Naive B cell (primary cell): Measurements from ENCODE around the gene ZIC4. TPM values are rescaled to one million over a fixed set of nuclear protein-coding genes. Genes with fewer than 3 reads are reported as not detected.

Source experiments
- ATAC-seq, 2 donors: fragments of 150-1000 bp; cut with Tn5 transposase; 2 replicates each; pipeline ENCODE4 v1.10.0; 2021; ENCODE audit warnings: low read depth in 2 of 2, mild to moderate bottlenecking in 2 of 2, moderate library complexity in 2 of 2
- DNase-seq: peaks from one replicate; pipeline ENCODE4 v3.0.0; 2022
- H3K27ac Mint-ChIP-seq, 6 donors: one replicate each; pipeline ENCODE4 v1.8.0; 2020 to 2022; ENCODE audit warnings: mild to moderate bottlenecking in 6 of 6, mixed read lengths in 6 of 6, moderate library complexity in 5 of 6, inconsistent platforms in 2 of 6
- H3K27me3 Mint-ChIP-seq, 3 donors: one replicate each; pipeline ENCODE4 v1.8.0; 2021 to 2022; ENCODE audit warnings: mixed read lengths in 3 of 3, mild to moderate bottlenecking in 1 of 3
- H3K36me3 Mint-ChIP-seq, 2 donors: one replicate each; pipeline ENCODE4 v1.8.0; 2020 to 2022; ENCODE audit warnings: mixed read lengths in 2 of 2, inconsistent platforms in 1 of 2, mild to moderate bottlenecking in 1 of 2
- H3K4me1 Mint-ChIP-seq, 3 donors: one replicate each; pipeline ENCODE4 v1.8.0; 2020 to 2022; ENCODE audit warnings: mixed read lengths in 3 of 3, inconsistent platforms in 1 of 3, mild to moderate bottlenecking in 1 of 3, moderate library complexity in 1 of 3
- H3K4me3 Mint-ChIP-seq, 8 donors: one replicate each; pipeline ENCODE4 v1.8.0; 2020 to 2022; ENCODE audit warnings: mild to moderate bottlenecking in 8 of 8, mixed read lengths in 8 of 8, moderate library complexity in 8 of 8, inconsistent platforms in 2 of 8
- H3K9me3 Mint-ChIP-seq, 7 donors: one replicate each; pipeline ENCODE4 v1.8.0; 2020 to 2022; ENCODE audit warnings: mixed read lengths in 7 of 7, mild to moderate bottlenecking in 5 of 7, inconsistent platforms in 2 of 7, moderate library complexity in 1 of 7
- polyA plus RNA-seq, 6 donors: library from polyadenylated mRNA; unstranded; fragments of 300-500 nt; fragmentation: Illumina TruSeq; gene quantifications; one replicate each; pipeline ENCODE4 v1.2.3, GENCODE V29; 2021; ENCODE audit warnings: low read depth in 6 of 6

The ZIC4 gene
- polyA plus RNA-seq, 6 donors from 2014 or later: not detected

DNA sequence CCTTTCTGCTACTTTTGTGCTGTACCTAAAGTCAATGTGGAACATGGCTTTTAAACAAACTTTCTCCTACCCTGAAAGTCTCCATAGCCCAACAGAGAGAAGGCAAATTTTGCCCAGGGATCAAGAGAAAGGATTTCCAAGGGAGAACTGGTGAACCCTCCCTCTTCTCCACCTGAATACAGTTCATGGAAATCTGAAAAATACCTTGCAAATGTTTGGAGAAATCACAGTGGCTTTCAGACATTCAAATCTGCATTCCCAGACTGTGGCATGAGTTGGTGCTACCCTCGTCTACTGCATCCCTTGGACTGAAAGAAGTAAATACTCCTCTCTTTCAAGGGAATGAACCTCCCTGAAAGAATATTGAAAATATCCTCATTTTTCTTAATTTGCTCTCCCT is 38.7 kb downstream of the ZIC4 start:
- Mint-ChIP-seq H3K36me3 (peaks cover 11 to 12% of the 10 kb centered on the region in 2 donors), H3K27ac (no peak overlapping the region), H3K9me3 (peaks cover 5 to 39% (median 6%) of the 10 kb centered on the region in 7 donors), H3K27me3 (peaks cover 27 to 67% (median 65%) of the 10 kb centered on the region in 3 donors), H3K4me3 (no peak overlapping the region), H3K4me1 (no peaks in the 10 kb centered on the region)
- DNase-seq (no peak), ATAC-seq (no peak)

DNA sequence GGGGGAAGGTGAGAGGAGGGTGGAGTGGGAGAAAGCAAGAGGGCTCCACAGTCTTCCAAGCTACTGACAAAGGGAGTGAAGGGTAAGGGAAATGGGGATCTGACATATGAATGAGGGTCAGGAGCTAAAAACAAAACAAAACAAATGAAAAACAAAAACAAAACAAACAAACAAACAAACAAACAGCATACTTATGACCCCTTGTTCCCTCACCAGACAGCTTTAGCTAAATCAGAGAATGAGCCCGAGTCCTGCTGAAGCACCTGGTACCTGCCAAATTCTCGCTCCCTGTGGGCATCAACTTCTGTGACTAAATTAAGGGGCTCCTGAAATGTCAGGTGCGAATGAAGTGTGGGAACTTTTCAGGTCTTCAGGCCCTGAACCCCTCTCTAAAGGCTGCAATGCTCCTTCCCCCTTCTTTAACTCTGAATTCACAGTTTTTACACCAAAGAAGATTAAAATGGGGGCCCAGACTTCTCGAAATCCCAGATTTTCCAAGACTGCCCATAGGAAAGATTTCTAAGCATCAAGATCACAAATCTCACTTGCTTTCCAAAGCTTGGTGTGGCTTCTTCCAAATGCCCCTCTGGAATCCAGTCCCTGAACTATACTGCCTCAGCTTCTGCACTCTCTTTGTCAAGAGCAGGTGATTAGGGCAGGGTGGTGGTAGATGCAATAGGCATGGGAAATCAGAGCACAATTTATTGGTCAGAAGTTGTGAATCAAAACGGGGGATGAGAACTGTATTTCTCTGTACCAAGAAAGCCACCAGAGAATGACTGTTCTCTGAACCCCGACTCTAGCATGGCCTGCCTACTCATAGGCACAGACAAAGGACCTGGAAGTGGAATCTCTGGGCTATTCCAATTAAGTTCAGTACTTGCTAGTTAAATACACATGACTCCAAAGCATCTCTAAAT is 40.9 kb downstream of the ZIC4 start:
- peaks cover 0 to 29% (median 5%) of the 10 kb centered on the region in 7 donors for H3K9me3 Mint-ChIP-seq
- DNase-seq: no peak
- H3K4me1 Mint-ChIP-seq: no peaks in the 10 kb centered on the region
- peaks cover 34 to 60% (median 57%) of the 10 kb centered on the region in 3 donors for H3K27me3 Mint-ChIP-seq
- no peak overlapping the region for H3K4me3 Mint-ChIP-seq
- no peak overlapping the region for H3K27ac Mint-ChIP-seq
- no peak for ATAC-seq
- H3K36me3 Mint-ChIP-seq: peaks cover 11 to 12% of the 10 kb centered on the region in 2 donors

DNA sequence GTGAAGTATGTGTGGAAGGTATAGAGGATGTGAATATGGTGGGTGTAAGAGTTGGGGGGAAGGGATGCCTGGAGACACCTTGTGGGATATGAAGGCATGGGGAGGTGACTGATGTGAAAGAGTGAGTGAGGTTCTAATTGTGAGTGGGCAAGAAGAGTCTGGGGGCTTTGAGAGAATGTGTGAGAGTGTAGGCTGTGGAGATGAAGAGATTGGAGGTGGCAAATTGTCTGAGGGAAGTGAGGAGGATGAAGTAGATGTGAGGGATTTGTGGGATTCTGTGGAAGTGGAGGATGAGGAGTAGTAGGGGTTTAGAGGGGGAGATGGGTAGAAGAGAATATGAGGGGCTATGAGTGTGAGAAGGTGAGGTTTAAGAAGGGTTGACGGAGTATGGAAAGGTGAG is 41.6 kb downstream of the ZIC4 start:
- no peak overlapping the region for H3K27ac Mint-ChIP-seq
- peaks cover 0 to 27% (median 6%) of the 10 kb centered on the region in 7 donors for H3K9me3 Mint-ChIP-seq
- no peak for DNase-seq
- H3K36me3 Mint-ChIP-seq: peaks cover 5 to 12% of the 10 kb centered on the region in 2 donors
- no peaks in the 10 kb centered on the region for H3K4me1 Mint-ChIP-seq
- no peak for ATAC-seq
- no peak overlapping the region for H3K4me3 Mint-ChIP-seq
- H3K27me3 Mint-ChIP-seq: peaks cover 41 to 60% (median 57%) of the 10 kb centered on the region in 3 donors

- Mint-ChIP-seq H3K4me1 (no peaks in the 10 kb centered on the region), H3K27me3 (peaks cover 53 to 66% (median 62%) of the 10 kb centered on the region in 3 donors), H3K36me3 (peaks cover 7 to 19% of the 10 kb centered on the region in 2 donors), H3K27ac (no peak overlapping the region), H3K4me3 (no peak overlapping the region), H3K9me3 (peaks cover 3 to 24% (median 9%) of the 10 kb centered on the region in 7 donors)
- no peak for ATAC-seq
- DNase-seq: no peak
These were observed 44.6 kb downstream of the ZIC4 start for GRCh38 chr3:147361454-147362420.

GRCh38 chr3:147360646-147361453 is 45.5 kb downstream of the ZIC4 start:
- Mint-ChIP-seq H3K36me3 (peaks cover 7 to 19% of the 10 kb centered on the region in 2 donors), H3K4me3 (no peak overlapping the region), H3K4me1 (no peaks in the 10 kb centered on the region), H3K27ac (no peak overlapping the region), H3K27me3 (peaks cover 62 to 75% (median 71%) of the 10 kb centered on the region in 3 donors), H3K9me3 (peaks cover 3 to 24% (median 9%) of the 10 kb centered on the region in 7 donors)
- DNase-seq (no peak), ATAC-seq (no peak)

DNA sequence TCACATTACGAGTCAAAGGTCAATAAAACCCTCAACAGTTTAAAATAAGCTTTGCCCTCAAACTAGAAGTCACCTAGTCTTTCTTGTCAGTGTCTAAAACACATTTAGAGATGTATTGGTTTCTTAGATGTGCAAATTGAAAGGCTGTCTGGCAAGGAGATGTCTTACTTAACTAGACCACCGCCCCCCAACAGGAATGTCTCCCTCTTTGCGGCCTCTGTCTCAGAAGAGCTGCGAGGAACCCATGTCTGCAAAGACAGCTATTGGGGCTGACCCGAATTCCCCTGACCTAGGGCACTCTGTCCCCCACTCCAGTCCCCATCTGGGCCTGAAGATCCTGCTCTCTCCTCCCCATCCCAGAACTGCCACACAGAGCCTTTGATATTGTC is 46.3 kb downstream of the ZIC4 start:
- Mint-ChIP-seq H3K4me1 (no peaks in the 10 kb centered on the region), H3K27me3 (peaks cover 67 to 74% (median 74%) of the 10 kb centered on the region in 3 donors), H3K27ac (no peak overlapping the region), H3K9me3 (peaks cover 3 to 24% (median 8%) of the 10 kb centered on the region in 7 donors), H3K36me3 (peaks cover 7 to 16% of the 10 kb centered on the region in 2 donors), H3K4me3 (no peak overlapping the region)
- DNase-seq (no peak), ATAC-seq (no peak)

DNA sequence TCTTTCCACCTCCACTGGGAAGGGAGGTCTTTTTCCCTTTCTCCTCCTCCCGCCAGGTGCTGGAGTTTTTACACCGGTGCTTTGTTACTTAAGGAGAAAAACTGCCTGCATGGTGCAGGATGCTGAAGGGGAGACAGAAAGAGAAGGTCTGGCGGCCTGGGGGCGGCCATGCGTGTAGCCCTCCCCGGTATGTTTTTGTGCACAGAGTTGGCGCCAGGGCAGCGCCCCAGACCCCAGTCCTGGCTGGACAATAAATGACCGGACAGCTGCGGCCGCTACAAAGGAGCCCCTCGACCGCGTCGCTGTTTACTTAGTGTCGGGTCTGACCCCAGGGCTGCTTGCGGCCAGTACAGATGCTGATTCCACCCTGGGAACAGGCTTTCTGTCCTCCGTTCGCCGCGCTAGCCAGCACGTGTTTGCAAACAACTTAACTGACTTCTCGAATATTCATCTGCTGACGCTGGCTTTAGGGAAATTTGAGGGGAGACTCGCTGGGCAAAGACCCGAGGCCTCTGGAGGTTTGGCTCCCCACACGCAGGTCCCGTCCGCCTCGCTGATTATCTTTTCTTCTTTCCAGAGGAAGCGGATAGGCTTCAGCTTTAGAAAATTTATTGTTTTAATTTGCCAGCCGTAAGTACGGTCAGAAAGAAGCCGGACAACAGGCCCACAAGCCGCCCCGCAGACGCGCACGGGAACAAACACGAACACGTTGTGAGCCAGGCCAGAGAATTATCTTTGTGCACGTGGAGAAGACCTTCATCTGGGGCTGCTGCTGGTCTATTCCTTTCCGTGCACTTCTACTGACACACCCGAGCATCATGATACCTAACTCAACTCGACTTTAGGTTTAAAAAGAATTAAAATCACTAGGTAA is 46.9 kb downstream of the ZIC4 start:
- no peak for DNase-seq
- Mint-ChIP-seq H3K27me3 (peaks cover 64 to 74% (median 73%) of the 10 kb centered on the region in 3 donors), H3K9me3 (peaks cover 2 to 22% (median 5%) of the 10 kb centered on the region in 7 donors), H3K27ac (no peak overlapping the region), H3K4me1 (no peaks in the 10 kb centered on the region), H3K4me3 (no peak overlapping the region), H3K36me3 (peaks cover 7 to 10% of the 10 kb centered on the region in 2 donors)
- no peak for ATAC-seq

DNA sequence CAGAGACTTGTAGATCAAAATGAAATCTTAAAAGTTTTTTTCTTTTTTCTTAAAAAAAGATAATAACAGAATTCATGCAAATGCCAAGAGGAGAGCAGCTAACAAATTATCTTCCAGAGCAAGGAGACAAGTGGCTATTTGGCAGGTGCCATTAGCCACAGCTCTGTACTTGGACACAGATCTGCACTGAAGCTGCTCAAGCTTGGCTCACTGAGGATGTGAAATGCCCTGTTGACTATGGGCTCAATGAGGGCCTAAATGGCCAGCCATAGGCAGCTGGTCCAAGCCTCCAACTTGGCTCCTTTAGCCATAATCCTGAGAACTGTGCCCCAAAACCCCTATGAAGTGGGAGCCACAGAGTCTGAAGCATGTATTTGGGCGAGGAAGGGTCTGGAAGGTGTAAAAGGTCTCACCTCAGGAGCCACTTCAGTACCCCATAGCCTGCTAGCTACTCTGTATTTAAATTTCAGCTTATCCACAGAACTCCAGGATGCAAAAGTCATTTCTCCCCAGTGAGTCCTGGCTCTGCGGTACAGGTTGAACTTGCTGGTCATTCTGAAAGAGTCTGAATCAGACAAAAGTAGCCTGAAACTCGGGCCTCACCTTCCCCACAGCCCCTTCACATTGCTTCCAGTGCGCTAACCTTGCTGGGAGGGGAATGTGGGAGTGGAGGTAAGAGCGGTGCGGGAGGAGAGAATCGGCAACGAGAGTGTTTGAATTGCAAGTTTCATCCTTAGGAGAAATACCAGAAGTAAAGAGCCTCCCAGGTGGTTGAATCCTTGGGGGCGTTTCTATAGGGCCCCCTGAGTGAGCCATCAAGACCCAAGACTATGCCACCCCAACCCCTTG is 48.0 kb downstream of the ZIC4 start:
- no peak overlapping the region for H3K27ac Mint-ChIP-seq
- H3K36me3 Mint-ChIP-seq: peaks cover 7% of the 10 kb centered on the region in 2 donors
- peaks cover 0 to 25% (median 5%) of the 10 kb centered on the region in 7 donors for H3K9me3 Mint-ChIP-seq
- peaks cover 65 to 77% (median 74%) of the 10 kb centered on the region in 3 donors for H3K27me3 Mint-ChIP-seq
- no peaks in the 10 kb centered on the region for H3K4me1 Mint-ChIP-seq
- DNase-seq (no peak), ATAC-seq (no peak)
- H3K4me3 Mint-ChIP-seq: no peak overlapping the region

DNA sequence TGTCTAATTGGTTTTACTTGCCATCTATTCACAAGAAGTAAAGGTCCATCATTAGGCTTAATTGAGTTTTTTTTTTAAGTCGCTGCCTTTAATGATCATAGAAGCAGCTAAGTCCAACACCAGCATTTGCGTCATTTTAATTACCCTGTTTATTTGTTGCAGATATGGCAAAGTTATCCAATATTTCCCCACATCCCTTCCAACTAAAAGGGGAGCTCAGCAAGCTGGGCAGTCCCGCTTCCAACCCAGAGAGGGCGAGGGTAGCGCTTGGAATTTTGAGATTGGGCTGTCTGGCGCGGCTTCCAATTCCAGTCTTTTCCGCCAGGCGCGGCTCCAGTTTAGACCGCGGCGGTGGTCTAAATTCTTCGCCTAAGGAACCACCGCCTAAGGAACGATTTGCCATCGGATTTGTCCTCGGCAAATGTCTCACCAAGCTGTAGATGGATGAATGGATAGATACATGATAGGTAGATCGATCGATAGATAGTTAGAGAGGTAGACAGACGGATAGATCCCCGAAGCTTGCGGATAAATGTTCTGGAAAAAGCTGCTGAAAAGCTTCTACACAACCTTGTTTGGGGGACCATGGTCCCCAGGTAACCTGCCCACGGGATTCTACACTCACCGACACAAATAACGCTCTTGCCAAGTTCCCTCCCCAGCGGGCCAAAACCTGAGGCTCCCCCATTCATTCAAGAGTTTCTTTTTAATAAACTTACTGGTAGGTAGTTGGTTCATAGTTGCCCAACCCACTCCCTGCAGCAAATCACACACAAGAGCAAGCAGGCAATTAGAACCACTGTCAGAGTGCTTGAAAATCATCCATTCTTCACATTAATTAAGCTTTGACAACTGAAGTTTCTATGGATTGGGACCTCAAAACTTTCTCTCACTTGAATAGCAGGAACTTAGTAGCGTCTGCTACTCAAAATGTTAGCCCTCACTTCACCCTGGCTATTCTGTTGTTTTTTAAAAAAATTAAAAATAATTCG is 49.1 kb downstream of the ZIC4 start:
- peaks cover 0 to 25% (median 5%) of the 10 kb centered on the region in 7 donors for H3K9me3 Mint-ChIP-seq
- ATAC-seq (no peak), DNase-seq (no peak)
- no peak overlapping the region for H3K27ac Mint-ChIP-seq
- no peak overlapping the region for H3K4me3 Mint-ChIP-seq
- peaks cover 63 to 81% (median 74%) of the 10 kb centered on the region in 3 donors for H3K27me3 Mint-ChIP-seq
- H3K4me1 Mint-ChIP-seq: no peaks in the 10 kb centered on the region
- peaks cover 7% of the 10 kb centered on the region in 2 donors for H3K36me3 Mint-ChIP-seq

DNA sequence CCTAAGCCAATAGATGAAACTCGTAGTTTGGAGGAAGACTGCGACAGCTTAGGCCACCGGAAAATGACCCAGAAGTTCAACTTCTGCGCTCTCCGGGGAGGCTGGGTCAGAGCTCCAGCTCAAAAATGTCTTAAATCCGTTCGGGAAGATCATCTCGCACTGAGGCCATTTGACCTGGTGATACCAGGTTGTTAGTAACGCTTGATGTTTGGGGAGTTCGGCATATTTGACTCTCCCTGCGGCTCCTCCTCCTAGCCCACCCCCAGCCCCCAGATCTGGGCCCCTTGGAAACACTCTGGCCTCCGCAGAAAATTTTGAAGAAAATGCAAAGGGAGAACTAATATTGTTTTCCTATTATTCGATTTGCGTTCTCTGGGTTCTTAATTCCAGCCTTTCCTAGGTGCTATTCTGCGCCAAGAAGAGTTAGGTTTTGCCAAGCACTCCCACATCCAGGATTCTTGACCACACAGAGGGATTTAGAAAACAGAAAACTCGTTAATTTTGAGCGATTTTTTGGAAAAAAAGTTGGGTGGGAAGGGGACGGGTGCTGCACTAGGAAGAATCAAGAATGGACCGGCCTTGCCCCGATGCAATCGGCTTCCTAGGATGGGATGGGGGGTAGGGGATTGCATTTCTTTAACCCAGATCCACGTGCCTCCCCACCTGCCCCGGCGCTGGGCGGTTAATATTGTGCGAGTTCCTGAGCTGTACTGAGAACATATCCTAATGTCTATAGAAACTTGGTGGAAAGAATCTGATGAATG is 50.0 kb downstream of the ZIC4 start:
- peaks cover 56 to 76% (median 71%) of the 10 kb centered on the region in 3 donors for H3K27me3 Mint-ChIP-seq
- ATAC-seq (no peak), DNase-seq (no peak)
- no peak overlapping the region for H3K4me3 Mint-ChIP-seq
- H3K36me3 Mint-ChIP-seq: peaks cover 7% of the 10 kb centered on the region in 2 donors
- H3K9me3 Mint-ChIP-seq: peaks cover 0 to 25% (median 5%) of the 10 kb centered on the region in 7 donors
- H3K27ac Mint-ChIP-seq: no peak overlapping the region
- no peaks in the 10 kb centered on the region for H3K4me1 Mint-ChIP-seq
